GM21717 (cell line): ENCODE results near the gene AHNAK.
"Not testable (repeated sequence)": the region's sequence is repeated elsewhere in the genome, so short reads cannot be mapped to it uniquely, and the experiment has no call there.

ENCODE experiments used
- ATAC-seq: cut with Tn5 transposase; IDR thresholded peaks from one replicate; pipeline ENCODE4 v1.9.1; 2021; ENCODE audit warnings: mild to moderate bottlenecking, moderate library complexity; ENCODE audit not compliant: unreplicated experiment

Gene AHNAK

DNA sequence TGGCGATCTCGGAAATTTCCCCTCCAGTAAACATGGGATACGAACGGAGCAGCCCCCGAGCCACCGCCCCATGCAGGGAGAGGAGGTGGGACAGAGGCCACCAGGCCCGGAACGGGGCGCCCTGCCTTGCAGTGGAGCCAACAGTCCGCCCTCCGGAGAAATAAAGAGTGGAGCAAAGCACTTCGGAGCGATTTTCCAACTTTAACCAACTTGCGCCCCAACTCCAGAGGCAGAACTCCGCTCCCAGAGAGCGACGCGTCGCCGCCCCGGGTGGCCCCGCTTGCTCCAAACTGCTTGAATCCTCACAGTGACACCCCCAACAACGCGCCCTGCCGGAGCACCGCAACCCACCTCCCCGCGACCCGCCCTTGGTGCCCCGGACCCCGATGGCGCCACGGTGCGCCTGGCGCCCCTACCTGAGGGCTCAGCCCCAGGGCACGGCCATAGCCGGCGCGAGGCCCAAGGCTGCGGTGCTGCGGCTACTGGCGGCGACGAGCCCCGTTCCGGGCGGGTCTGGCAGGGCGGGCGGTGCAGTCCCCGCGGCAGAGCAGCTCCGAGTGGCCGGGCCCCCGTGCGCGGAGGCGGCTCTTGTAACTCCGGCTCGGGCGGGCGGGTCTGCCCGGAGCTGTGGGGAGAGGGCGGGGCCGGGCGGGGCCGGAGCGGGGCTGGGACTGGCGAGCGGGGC lies at the start of gene AHNAK:
AHNAK (minus strand) TSS at position 563 of the 685 bp plus-strand sequence. CDS start 10,708 bp downstream, outside the sequence.
- ATAC-seq, result peak; percentile 27

DNA sequence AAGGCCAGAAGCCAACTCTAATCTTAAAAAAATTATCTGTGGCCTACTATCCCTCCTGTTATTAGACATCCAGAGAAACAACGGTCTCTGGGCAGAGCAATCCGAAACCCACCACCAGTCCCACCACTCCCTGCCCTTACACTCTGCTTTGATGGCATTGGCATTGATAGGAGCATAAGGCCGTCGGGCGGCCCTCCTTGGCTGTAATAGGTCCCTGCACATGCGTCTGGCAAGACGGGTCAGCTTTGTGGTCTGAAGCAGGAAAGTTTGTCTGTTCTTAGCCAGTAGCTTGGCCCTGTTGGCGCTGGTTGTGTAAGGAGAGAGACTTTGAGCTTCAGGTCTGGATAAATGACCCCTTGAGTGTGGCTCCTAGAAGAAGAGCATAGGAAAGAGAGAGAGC lies 48.5 kb upstream of the AHNAK start:
- no peak for ATAC-seq

DNA sequence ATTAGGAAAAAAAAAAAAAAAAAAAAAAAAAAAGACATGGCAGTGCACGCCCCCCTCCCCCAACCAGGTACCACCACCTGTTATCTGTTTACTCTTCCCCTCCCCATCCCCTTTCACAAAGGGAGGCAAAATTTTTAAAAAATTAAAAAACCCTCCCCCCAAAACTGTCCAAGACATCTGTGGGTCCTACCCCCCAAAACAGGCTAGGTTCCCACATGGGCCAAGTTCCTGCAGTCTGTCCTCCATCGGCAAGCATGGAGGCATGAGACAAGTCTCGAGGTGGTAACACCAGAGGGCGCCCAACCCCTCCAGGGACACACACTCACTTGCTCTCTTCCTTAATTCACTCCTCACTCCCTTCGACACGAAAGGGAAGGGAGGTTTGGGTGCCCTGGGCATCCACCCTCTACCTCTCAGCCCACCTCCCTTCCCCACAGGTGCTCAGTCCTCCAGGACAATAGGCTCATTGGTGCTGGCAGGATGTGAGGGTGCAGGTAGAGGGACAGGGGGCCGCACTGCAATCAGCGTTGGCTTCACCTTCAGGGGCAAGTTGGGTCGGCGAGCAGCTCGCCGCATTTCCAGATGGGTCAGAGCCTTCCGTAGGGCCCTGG lies 46.9 kb upstream of the AHNAK start:
- no peak for ATAC-seq

DNA sequence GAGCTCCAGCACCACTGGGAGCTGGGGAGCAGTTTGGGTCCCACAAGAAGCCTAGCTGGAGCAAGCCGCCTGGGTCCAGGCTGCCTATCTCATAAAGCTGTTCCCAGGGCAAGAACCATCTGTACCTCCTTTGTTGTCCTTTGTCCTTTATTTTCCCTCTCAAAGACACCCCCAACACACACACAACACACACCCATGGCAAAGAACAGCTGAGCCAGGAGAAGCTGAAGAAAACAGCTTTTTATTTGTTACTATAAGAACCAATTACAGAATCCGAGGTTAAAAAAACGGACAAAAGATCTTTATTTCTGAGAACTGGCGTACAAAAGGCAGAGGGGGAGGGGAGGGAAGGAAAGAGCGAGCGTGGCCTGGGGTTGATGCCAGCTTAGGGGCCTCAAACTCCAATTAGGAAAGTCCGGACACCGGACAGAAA lies 46.4 kb upstream of the AHNAK start:
- no peak for ATAC-seq

DNA sequence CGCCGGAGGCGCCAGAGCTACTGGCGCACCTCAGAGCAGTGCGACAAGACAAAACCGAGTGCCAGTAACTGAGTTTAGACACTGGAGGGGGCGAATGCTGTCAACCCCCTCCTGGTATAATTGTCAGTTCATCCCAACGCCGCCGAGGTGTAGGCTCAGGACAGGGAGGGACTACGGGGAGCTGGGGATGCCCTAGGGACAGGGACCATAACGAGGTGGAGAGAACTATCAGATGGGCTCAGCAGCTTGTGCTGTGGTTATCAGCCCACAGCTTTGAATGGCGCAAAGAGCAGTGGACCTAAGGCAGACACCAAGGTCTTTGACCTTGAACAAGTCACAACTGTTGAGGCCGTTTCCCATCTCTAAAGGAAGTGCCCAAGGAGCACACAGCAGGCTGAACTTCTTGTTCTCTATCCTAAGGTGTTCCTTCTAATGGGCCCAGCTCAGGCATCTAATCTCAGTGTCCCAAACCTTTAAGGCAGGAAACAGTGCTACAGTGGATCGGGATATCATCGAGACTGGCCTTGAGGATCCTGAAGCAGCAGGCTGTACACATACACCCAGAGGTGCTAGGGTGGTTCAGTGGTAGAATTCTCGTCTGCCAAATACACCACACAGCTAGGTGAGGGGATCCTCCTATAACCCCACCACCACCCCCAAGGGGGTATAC lies 45.7 kb upstream of the AHNAK start:
- no peak for ATAC-seq

DNA sequence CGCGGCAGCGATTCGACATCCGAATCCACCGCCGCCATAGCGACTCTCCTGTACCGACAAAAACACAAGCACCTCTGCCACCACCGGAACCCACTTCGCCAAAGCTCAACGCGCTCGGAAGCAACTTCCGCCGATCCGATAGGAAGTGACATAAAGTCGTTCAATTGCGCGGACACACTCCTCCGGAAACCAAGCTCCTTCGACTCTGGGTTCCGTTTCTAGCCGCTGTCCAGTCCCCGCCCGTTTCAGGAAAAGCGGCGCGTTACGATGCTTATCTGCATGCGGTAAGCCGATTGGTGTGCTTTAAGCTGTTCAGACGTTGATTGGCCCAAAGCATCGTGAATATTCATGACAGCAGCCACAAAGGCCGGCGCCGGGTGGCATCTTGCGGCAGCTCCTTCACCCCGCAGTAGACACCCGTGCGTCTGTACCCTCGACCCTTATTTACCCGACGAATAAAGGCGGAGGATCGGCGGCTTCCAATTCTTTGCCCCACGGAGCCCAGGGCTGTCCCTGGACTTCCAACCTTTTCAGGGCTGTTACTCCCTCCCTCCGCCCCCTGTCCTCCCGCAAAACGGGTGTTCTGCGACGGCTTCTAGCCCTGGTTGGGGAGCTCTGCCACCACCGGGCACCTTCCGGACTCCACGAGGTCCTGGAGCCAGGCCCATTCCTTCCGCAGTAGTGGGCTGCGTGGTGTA lies 45.0 kb upstream of the AHNAK start, which contains the start of gene TUT1:
TUT1 (minus strand) TSS at position 76 of the 698 bp plus-strand sequence; CDS start at position 38, 38 bp downstream.
- peak; percentile 80 for ATAC-seq

DNA sequence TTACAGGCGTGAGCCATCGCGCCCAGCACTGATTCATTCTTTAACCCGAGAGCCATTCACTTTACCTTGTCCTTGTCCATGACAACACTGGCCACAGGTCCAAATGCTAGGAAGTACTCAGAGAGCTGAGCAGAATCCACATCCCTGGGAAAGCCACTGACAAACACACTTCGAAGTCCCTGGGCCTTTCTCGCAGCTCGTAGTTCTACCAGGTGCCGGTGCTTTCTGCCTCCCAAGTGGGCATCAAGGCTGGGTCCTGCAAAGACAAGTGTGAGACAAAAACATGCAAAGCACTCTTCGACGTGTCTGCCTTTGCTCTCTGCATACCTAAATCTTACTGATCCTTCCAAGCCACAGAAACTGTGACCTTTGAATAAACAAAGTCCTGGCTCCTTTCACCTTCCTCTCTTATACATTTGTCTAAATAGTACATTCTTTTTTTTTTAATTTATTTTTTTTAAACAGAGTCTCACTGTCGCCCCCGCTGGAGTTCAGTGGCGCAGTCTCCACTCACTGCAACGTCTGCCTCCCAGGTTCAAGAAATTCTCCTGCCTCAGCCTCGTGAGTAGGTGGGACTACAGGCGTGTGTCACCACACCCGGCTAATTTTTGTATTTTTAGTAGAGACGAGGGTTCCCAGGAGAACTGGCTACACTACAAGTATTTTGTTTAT lies 42.5 kb upstream of the AHNAK start:
- ATAC-seq, result no peak

- not testable (repeated sequence) for ATAC-seq
Observed at GRCh38 chr11:62585356-62585755, 38.8 kb upstream of the AHNAK start.

GRCh38 chr11:62581735-62582134 lies 35.1 kb upstream of the AHNAK start:
- not testable (repeated sequence) for ATAC-seq

GRCh38 chr11:62580959-62581715 lies 34.5 kb upstream of the AHNAK start:
- no peak for ATAC-seq

GRCh38 chr11:62579252-62579651 lies 32.6 kb upstream of the AHNAK start:
- no peak for ATAC-seq

GRCh38 chr11:62578541-62578940 lies 31.9 kb upstream of the AHNAK start:
- ATAC-seq, result no peak

- ATAC-seq, result no peak
Observed at GRCh38 chr11:62577046-62577714, 30.6 kb upstream of the AHNAK start.

DNA sequence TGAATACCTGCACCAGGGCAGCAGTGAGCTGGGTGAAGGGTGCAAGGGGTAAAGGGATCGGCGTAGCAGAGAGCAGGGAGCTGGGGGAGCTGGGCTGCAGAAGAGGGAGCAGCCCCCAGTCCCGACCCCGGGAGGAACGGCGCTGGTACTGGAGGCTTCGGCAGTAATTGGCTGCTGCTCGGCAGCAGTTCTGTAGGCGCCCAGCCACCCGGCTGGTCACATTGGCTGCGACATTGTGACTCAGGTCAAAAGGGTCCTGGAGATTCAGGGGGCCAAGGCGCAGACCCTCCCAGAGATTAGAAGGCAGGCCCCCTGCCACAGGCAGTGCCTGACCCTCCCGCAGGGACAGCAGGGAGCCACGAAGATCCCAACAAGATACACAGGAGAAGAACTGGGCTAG lies 29.2 kb upstream of the AHNAK start:
- no peak for ATAC-seq

GRCh38 chr11:62575156-62575555 lies 28.6 kb upstream of the AHNAK start:
- ATAC-seq, result no peak

- no peak for ATAC-seq
Observed at GRCh38 chr11:62574363-62575071, 27.9 kb upstream of the AHNAK start.

- ATAC-seq, result peak; percentile 70
Observed at GRCh38 chr11:62573592-62574362, 27.2 kb upstream of the AHNAK start, which contains the start of gene EEF1G. EEF1G (minus strand) TSS chr11:62573891; CDS start chr11:62573842, 49 bp downstream.

DNA sequence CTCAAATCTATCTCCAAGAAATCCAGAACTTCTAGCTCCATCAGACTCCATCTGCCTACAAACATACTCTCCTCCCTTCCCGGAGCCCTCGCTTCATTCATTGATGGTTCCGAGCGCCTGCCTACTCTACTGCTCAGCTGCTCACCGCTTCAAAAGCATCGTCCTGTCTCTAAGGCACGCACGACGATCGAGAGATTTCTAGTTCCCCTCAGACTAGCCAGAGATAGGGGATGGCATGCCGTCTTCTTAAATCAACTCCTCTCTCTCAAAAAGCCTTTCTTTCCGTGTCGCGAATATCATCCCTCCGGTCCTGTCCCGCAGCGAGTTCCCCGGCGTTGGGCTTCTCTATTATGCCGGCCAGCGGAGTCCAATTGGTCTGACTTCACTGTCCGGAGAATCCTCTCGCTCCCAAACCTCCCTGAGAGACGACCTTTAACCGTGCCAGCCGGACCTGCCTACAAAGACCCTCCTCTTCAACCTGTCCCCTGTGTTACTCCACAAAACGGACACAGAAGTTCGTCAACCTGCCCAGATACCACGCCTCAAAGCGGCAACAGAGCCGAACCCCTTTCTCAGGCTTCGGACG lies 26.5 kb upstream of the AHNAK start:
- peak; percentile 4 for ATAC-seq
